GM13976 (cell line): Measurements from ENCODE around the gene PPTC7.
"Not testable (repeated sequence)": the region's sequence is repeated elsewhere in the genome, so short reads cannot be mapped to it uniquely, and the experiment has no call there.

Experiments used
- DNase-seq: peaks from one replicate; pipeline ENCODE4 v3.0.0; 2012; ENCODE audit warnings: low spot score
- CTCF ChIP-seq: IDR thresholded peaks from 2 replicates; pipeline ENCODE4 v1.5.1; 2012; ENCODE audit warnings: borderline replicate concordance, mild to moderate bottlenecking; ENCODE audit not compliant: insufficient read depth; ENCODE audit errors: extremely low read depth, missing control alignments, control extremely low read depth
- in situ Hi-C: fragments of 300-500 bp; cut with MboI; formaldehyde crosslinking; loops from one replicate; pipeline ENCODE4 v1.12.0; 2022; ENCODE audit warnings: low sequenced_read_pairs, mixed read lengths, inconsistent platforms; ENCODE audit not compliant: unreplicated experiment

The PPTC7 gene

GRCh38 chr12:110534811-110535210, 48.3 kb downstream of the PPTC7 start:
- TF ChIP-seq CTCF = no peak
- in situ Hi-C loops = no loop called here

GRCh38 chr12:110533607-110534006, 49.5 kb downstream of the PPTC7 start:
- DNase-seq = no peak
- TF ChIP-seq CTCF = no peak
- in situ Hi-C loops = no loop called here

More at GRCh38 chr12:110534811-110535210, 48.3 kb downstream of the PPTC7 start:
- no peak for DNase-seq

- no peak for DNase-seq
- TF ChIP-seq CTCF = no peak
- in situ Hi-C loops = no loop called here
Measured at GRCh38 chr12:110532644-110533043, 50.5 kb downstream of the PPTC7 start.

- no peak for TF ChIP-seq CTCF
- in situ Hi-C loops = no loop called here
- DNase-seq = peak; percentile 71
Measured at GRCh38 chr12:110531741-110532333, 51.3 kb downstream of the PPTC7 start.

- no peak for DNase-seq
- in situ Hi-C loops = no loop called here
- TF ChIP-seq CTCF = no peak
Measured at GRCh38 chr12:110530511-110530910, 52.6 kb downstream of the PPTC7 start.

- in situ Hi-C loops = no loop called here
- DNase-seq = peak; percentile 45
- no peak for TF ChIP-seq CTCF
Measured at GRCh38 chr12:110528277-110528839, 54.8 kb downstream of the PPTC7 start.

GRCh38 chr12:110520876-110521712, 62.0 kb downstream of the PPTC7 start:
- DNase-seq, in situ Hi-C loops: not testable (repeated sequence)

- in situ Hi-C loops = not testable (repeated sequence)
Measured at GRCh38 chr12:110518014-110518413, 65.1 kb downstream of the PPTC7 start.

More at GRCh38 chr12:110518014-110518413, 65.1 kb downstream of the PPTC7 start:
- not testable (repeated sequence) for DNase-seq
